PC-3 (cell line): ENCODE data around the gene COL6A1. TPM values are rescaled to one million over a fixed set of nuclear protein-coding genes. Genes with fewer than 3 reads are reported as not detected.

Experiments
- ATAC-seq: fragments of 200-7000 bp; cut with Tn5 transposase; 2 replicates; pipeline ENCODE4 v1.9.1; 2020; ENCODE audit warnings: mild to moderate bottlenecking, moderate library complexity
- BruUV-seq: library from RNA; stranded (reverse); fragments of 400-500 nt; replicated peaks from 2 replicates; lab custom pipeline; 2021; lab: Mats Ljungman, UMichigan
- CTCF ChIA-PET: fragments of 300-600 bp; sonication (Branson Sonifier 250); formaldehyde crosslinking; loops from one replicate; lab custom pipeline; 2022; ENCODE audit warnings: antibody characterized with exemption; lab: Charles Lee
- POLR2A ChIA-PET: fragments of 300-600 bp; sonication (Branson Sonifier 250); formaldehyde crosslinking; loops from one replicate; lab custom pipeline; 2022; ENCODE audit warnings: antibody characterized with exemption; ENCODE audit not compliant: unreplicated experiment; lab: Charles Lee
- DNase-seq: peaks from one replicate; pipeline ENCODE4 v3.0.0-alpha.2; 2015
- H2AFZ ChIP-seq: fragments of 300-600 bp; sonication (generic); 2 replicates; pipeline ENCODE4 v1.6.0; 2016; ENCODE audit warnings: antibody characterized with exemption, low read length
- H3F3A ChIP-seq: fragments of 300-600 bp; sonication (generic); one replicate; pipeline ENCODE4 v1.6.0; 2017; ENCODE audit warnings: antibody characterized with exemption, low read length, control low read depth, mild to moderate bottlenecking; ENCODE audit not compliant: unreplicated experiment
- H3K27ac ChIP-seq: fragments of 300-600 bp; sonication (generic); 2 replicates; pipeline ENCODE4 v1.5.1; 2016; ENCODE audit warnings: mild to moderate bottlenecking, low read length
- H3K27me3 ChIP-seq: fragments of 300-600 bp; sonication (generic); 2 replicates; pipeline ENCODE4 v1.6.1; 2016; ENCODE audit warnings: low read length, mixed read lengths
- H3K36me3 ChIP-seq: fragments of 300-600 bp; sonication (generic); 2 replicates; pipeline ENCODE4 v1.6.1; 2016; ENCODE audit warnings: low read depth, mixed run types, low read length, mixed read lengths
- H3K4me1 ChIP-seq: fragments of 300-600 bp; sonication (generic); 2 replicates; pipeline ENCODE4 v1.5.1; 2016; ENCODE audit warnings: low read length; ENCODE audit not compliant: insufficient read depth
- H3K4me2 ChIP-seq: fragments of 300-600 bp; sonication (generic); 2 replicates; pipeline ENCODE4 v1.6.0; 2016; ENCODE audit warnings: low read length
- H3K4me3 ChIP-seq: fragments of 300-600 bp; sonication (generic); 2 replicates; pipeline ENCODE4 v1.5.1; 2016; ENCODE audit warnings: mild to moderate bottlenecking, low read length, mixed read lengths
- H3K79me2 ChIP-seq: fragments of 300-600 bp; sonication (generic); 2 replicates; pipeline ENCODE4 v1.6.1; 2017; ENCODE audit warnings: low read length, mixed read lengths
- H3K9ac ChIP-seq: fragments of 300-600 bp; sonication (generic); 2 replicates; pipeline ENCODE4 v1.6.0; 2016; ENCODE audit warnings: mild to moderate bottlenecking, low read length
- H3K9me2 ChIP-seq: fragments of 300-600 bp; sonication (generic); replicated peaks from 2 replicates; pipeline ENCODE4 v1.6.1; 2016; ENCODE audit warnings: mixed run types, low read length, mixed read lengths
- H3K9me3 ChIP-seq: fragments of 300-600 bp; sonication (generic); 2 replicates; pipeline ENCODE4 v1.6.1; 2016; ENCODE audit warnings: low read length, mixed read lengths
- H4K20me1 ChIP-seq: fragments of 300-600 bp; sonication (generic); 2 replicates; pipeline ENCODE4 v1.6.1; 2016; ENCODE audit warnings: low read length, mixed read lengths
- EZH2 ChIP-seq: fragments of 300-600 bp; sonication (generic); IDR thresholded peaks from one replicate; pipeline ENCODE4 v1.6.1; 2017; ENCODE audit warnings: antibody characterized with exemption, mild to moderate bottlenecking, low read length; ENCODE audit not compliant: unreplicated experiment
- EZH2phosphoT487 ChIP-seq: fragments of 300-600 bp; sonication (generic); IDR thresholded peaks from 2 replicates; pipeline ENCODE4 v1.6.1; 2018; ENCODE audit warnings: mild to moderate bottlenecking, antibody characterized with exemption, low read length, borderline replicate concordance
- intact Hi-C: fragments of 100-400 bp; cut with micrococcal nuclease; formaldehyde crosslinking; loops from 2 replicates; pipeline ENCODE4 v1.9.0; 2023
- total RNA-seq: library from RNA; depleted of rRNA; stranded (reverse); fragments of >200 nt; gene quantifications from 2 replicates; pipeline ENCODE4 v1.2.3, GENCODE V29; 2014
- TF ChIP-seq, protein P1 (sequence below): fragments of 300-600 bp; sonication (generic); conservative IDR thresholded peaks from 2 replicates; pipeline ENCODE4 v1.5.1; 2017; ENCODE audit warnings: antibody characterized with exemption, low read depth, mild to moderate bottlenecking, low read length

COL6A1 gene
- total RNA-seq, 1 experiment from 2014 or later: 487 TPM

DNA sequence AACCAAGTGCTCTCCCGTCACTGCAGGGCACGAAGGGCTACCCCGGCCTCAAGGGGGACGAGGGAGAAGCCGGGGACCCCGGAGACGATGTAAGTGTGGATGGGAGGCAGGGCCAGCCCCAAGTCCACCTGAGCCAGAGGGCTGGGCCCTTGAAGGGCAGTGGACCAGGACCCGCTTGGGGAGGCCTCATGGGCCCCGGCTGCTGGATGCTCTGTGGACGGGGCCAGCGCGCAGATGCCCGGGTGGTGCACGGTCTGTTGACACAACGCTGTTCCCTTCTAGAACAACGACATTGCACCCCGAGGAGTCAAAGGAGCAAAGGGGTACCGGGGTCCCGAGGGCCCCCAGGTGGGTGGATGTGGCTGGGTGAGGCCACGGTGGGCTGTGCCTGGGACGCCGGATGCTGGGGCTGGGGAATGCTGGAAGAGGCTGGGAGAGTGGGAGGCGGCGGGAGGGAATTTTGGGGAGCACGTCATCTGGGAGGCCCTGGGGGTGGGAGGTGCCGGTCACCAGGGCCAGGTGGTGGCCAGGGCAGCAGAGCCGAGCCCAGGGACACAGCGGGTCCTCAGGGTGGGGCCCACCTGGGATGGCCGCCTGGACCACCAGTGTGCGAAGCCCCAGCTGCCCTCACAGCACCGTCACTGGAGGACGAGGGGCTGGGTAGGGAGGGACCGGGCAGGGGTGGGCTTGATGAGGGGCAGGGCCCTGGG lies 17.5 kb downstream of the COL6A1 start:
- H3K9ac ChIP-seq: no peak overlapping the region
- TF ChIP-seq, protein P1, sequence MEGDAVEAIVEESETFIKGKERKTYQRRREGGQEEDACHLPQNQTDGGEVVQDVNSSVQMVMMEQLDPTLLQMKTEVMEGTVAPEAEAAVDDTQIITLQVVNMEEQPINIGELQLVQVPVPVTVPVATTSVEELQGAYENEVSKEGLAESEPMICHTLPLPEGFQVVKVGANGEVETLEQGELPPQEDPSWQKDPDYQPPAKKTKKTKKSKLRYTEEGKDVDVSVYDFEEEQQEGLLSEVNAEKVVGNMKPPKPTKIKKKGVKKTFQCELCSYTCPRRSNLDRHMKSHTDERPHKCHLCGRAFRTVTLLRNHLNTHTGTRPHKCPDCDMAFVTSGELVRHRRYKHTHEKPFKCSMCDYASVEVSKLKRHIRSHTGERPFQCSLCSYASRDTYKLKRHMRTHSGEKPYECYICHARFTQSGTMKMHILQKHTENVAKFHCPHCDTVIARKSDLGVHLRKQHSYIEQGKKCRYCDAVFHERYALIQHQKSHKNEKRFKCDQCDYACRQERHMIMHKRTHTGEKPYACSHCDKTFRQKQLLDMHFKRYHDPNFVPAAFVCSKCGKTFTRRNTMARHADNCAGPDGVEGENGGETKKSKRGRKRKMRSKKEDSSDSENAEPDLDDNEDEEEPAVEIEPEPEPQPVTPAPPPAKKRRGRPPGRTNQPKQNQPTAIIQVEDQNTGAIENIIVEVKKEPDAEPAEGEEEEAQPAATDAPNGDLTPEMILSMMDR: no peak
- TF ChIP-seq EZH2: no peak
- no peak for TF ChIP-seq EZH2phosphoT487
- H3K4me3 ChIP-seq: no peak overlapping the region
- peaks cover 4% of the 10 kb centered on the region; the same call in 1 of the 2 replicates for H4K20me1 ChIP-seq
- no peaks in the 10 kb centered on the region for H3F3A ChIP-seq
- no peak overlapping the region for H2AFZ ChIP-seq
- intact Hi-C loops: no loop called here
- no peak for ATAC-seq
- no peaks in the 10 kb centered on the region for H3K9me2 ChIP-seq
- no peaks in the 10 kb centered on the region for H3K27me3 ChIP-seq
- no peak overlapping the region for H3K27ac ChIP-seq
- BruUV-seq: no TSS peak
- no peak for DNase-seq
- peaks cover 50% of the 10 kb centered on the region for H3K36me3 ChIP-seq
- no peak overlapping the region for H3K4me2 ChIP-seq
- H3K4me1 ChIP-seq: peaks cover 12% of the 10 kb centered on the region
- H3K9me3 ChIP-seq: no peaks in the 10 kb centered on the region
- CTCF ChIA-PET: no interaction called here
- H3K79me2 ChIP-seq: no peaks in the 10 kb centered on the region
- POLR2A ChIA-PET: no interaction called here

DNA sequence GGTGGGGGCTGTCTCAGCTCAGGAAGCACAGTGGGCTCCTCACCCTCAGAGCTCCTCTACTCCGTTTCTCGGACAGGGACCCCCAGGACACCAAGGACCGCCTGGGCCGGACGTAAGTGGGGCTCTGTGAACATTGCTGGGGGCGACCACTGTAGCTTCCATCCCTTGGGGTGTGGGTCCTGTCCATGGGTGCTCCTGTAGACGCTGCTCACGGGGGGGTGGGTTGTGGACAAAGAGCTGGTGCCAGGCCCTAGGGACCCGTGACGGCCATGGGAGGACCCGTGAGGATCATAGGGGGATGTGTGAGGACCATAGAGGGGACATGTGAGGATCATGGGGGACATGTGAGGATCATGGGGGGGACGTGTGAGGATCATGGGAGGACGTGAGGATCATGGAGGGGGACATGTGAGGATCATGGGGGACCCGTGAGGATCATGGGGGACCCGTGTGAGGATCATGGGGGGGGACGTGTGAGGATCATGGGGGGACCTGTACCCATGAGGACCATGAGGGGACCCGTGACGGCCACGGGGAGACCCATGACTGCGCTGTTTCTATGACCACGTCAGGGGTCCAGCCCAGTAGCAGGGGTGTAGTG lies 18.1 kb downstream of the COL6A1 start:
- Histone ChIP-seq H3K36me3 (peaks cover 47% of the 10 kb centered on the region), H2AFZ (no peak overlapping the region), H3K9me3 (no peaks in the 10 kb centered on the region), H3K4me3 (no peak overlapping the region), H3F3A (no peaks in the 10 kb centered on the region), H4K20me1 (peaks cover 4% of the 10 kb centered on the region; the same call in 1 of the 2 replicates), H3K4me2 (no peak overlapping the region), H3K9ac (no peak overlapping the region), H3K27ac (no peak overlapping the region), H3K27me3 (no peaks in the 10 kb centered on the region), H3K4me1 (peaks cover 12% of the 10 kb centered on the region), H3K79me2 (no peaks in the 10 kb centered on the region), H3K9me2 (no peaks in the 10 kb centered on the region)
- intact Hi-C loops: no loop called here
- ATAC-seq (no peak), DNase-seq (no peak)
- no TSS peak for BruUV-seq
- ChIA-PET CTCF (no interaction called here), POLR2A (interaction anchor here (0.5 to 0.6 kb wide), 2 partner anchors 19 to 61 kb away, joined by 3 to 8 read pairs; no protein-coding TSS in a partner anchor)
- TF ChIP-seq EZH2phosphoT487: no peak
- TF ChIP-seq, protein P1: no peak
- TF ChIP-seq EZH2: no peak
